ENCODE measurements around the gene DIO1. TPM values are rescaled to one million over a fixed set of nuclear protein-coding genes. Genes with fewer than 3 reads are reported as not detected.

DIO1 gene
- total and polyA plus RNA-seq, 4 experiments from 2014 or later: not detected

Other genes with a start within 250 kb of the DIO1 start
- not detected for gene GLIS1, start 155.0 kb upstream of the DIO1 start, total RNA-seq
- gene GLIS1, start 155.0 kb upstream of the DIO1 start, polyA plus RNA-seq: not detected
- gene NDC1, start 55.9 kb upstream of the DIO1 start, total RNA-seq: 10 to 100 TPM; 10.9 to 11.0 TPM
- gene NDC1, start 55.9 kb upstream of the DIO1 start, polyA plus RNA-seq: 1 to 10 TPM; 4.4 to 7.8 TPM
- 10 to 100 TPM; 14.8 to 15.2 TPM for gene YIPF1, start 4.4 kb upstream of the DIO1 start, total RNA-seq
- gene YIPF1, start 4.4 kb upstream of the DIO1 start, polyA plus RNA-seq: 10 to 100 TPM; 25.2 to 30.5 TPM
- gene IFT25, start 51.5 kb downstream of the DIO1 start, total RNA-seq: 10 to 100 TPM; 47.2 to 50.3 TPM
- gene IFT25, start 51.5 kb downstream of the DIO1 start, polyA plus RNA-seq: 10 to 100 TPM; 45.5 to 65.4 TPM
- 1 to 10 TPM; 7.3 to 8.7 TPM for gene LRRC42, start 52.2 kb downstream of the DIO1 start, total RNA-seq
- 1 to 10 TPM; 4.7 to 8.4 TPM for gene LRRC42, start 52.2 kb downstream of the DIO1 start, polyA plus RNA-seq
- not detected for gene LDLRAD1, start 124.0 kb downstream of the DIO1 start, total RNA-seq
- gene LDLRAD1, start 124.0 kb downstream of the DIO1 start, polyA plus RNA-seq: not detected
- 100 to 1,000 TPM; 212 to 222 TPM for gene TMEM59, start 159.0 kb downstream of the DIO1 start, total RNA-seq
- 1,000 to 10,000 TPM in 1 of 2 donors, 100 to 1,000 TPM in 1; 533 to 1,059 TPM for gene TMEM59, start 159.0 kb downstream of the DIO1 start, polyA plus RNA-seq
- gene TCEANC2, start 159.4 kb downstream of the DIO1 start, total RNA-seq: 10 to 100 TPM; 12.1 to 13.1 TPM
- gene TCEANC2, start 159.4 kb downstream of the DIO1 start, polyA plus RNA-seq: 1 to 10 TPM; 3.5 to 7.1 TPM

All from CD4-positive, alpha-beta memory T cell (primary cell).